Measurements from ENCODE around the gene KLHL3.

GRCh38 chr5:137627706-137628105, 108.2 kb downstream of the KLHL3 start:
- TF ChIP-seq POLR2AphosphoS5 (IDR thresholded peaks at IDR 0.05) (no peak), CTCF (IDR thresholded peaks at IDR 0.05) (no peak), POLR2A (IDR thresholded peaks at IDR 0.05) (no peak), EP300 (IDR thresholded peaks at IDR 0.05; ENCODE audit: low read depth) (no peak)

Data from transverse colon (tissue), 4 donors.